H9 (cell line): ENCODE measurements around the gene THSD4. TPM values are rescaled to one million over a fixed set of nuclear protein-coding genes. Genes with fewer than 3 reads are reported as not detected.

Experiments
- DNase-seq: peaks from one replicate; pipeline ENCODE4 v3.0.0-alpha.2; 2017
- H2AFZ ChIP-seq: one replicate; pipeline ENCODE4 v1.6.1; 2013; ENCODE audit warnings: mild to moderate bottlenecking, low read length, control low read depth, moderate library complexity
- H2AK5ac ChIP-seq: 2 replicates; pipeline ENCODE4 v1.6.1; 2013; ENCODE audit warnings: low read length, control low read depth, mixed read lengths; ENCODE audit not compliant: insufficient read length
- H2BK120ac ChIP-seq: one replicate; pipeline ENCODE4 v1.6.1; 2013; ENCODE audit warnings: low read depth, mild to moderate bottlenecking, low read length, control low read depth, inconsistent platforms; ENCODE audit not compliant: poor library complexity, severe bottlenecking
- H2BK12ac ChIP-seq: 2 replicates; pipeline ENCODE4 v1.6.1; 2013; ENCODE audit warnings: low read length, control low read depth, mixed read lengths, low read depth; ENCODE audit not compliant: insufficient read length
- H2BK15ac ChIP-seq: 2 replicates; pipeline ENCODE4 v1.6.1; 2013; ENCODE audit warnings: low read depth, low read length, control low read depth
- H2BK20ac ChIP-seq: one replicate; pipeline ENCODE4 v1.6.1; 2013; ENCODE audit warnings: low read depth, mild to moderate bottlenecking, low read length, control low read depth, inconsistent platforms; ENCODE audit not compliant: poor library complexity, severe bottlenecking
- H2BK5ac ChIP-seq: 2 replicates; pipeline ENCODE4 v1.6.1; 2013; ENCODE audit warnings: low read length, control low read depth, mixed read lengths; ENCODE audit not compliant: insufficient read length
- H3K14ac ChIP-seq: 2 replicates; pipeline ENCODE4 v1.6.1; 2013; ENCODE audit warnings: low read length, control low read depth; ENCODE audit not compliant: insufficient read depth
- H3K18ac ChIP-seq: 2 replicates; pipeline ENCODE4 v1.6.1; 2013; ENCODE audit warnings: low read depth, mild to moderate bottlenecking, mixed read lengths, low read length, control low read depth; ENCODE audit not compliant: insufficient read length
- H3K23ac ChIP-seq: 2 replicates; pipeline ENCODE4 v1.6.1; 2013; ENCODE audit warnings: low read length, control low read depth, mixed read lengths, low read depth; ENCODE audit not compliant: insufficient read length
- H3K23me2 ChIP-seq: 2 replicates; pipeline ENCODE4 v1.6.1; 2013; ENCODE audit warnings: low read depth, mild to moderate bottlenecking, mixed read lengths, low read length, control low read depth; ENCODE audit not compliant: insufficient read length, poor library complexity, severe bottlenecking
- H3K27ac ChIP-seq: 2 replicates; pipeline ENCODE4 v1.5.1; 2013; ENCODE audit warnings: low read length, control low read depth, mixed read lengths, low read depth; ENCODE audit not compliant: insufficient read length
- H3K27me3 ChIP-seq: 2 replicates; pipeline ENCODE4 v1.6.1; 2013; ENCODE audit warnings: low read length, control low read depth, inconsistent platforms; ENCODE audit not compliant: insufficient read depth
- H3K4ac ChIP-seq: 2 replicates; pipeline ENCODE4 v1.6.1; 2013; ENCODE audit warnings: low read depth, mild to moderate bottlenecking, control low read depth, inconsistent platforms, low read length, moderate library complexity
- H3K4me1 ChIP-seq: 2 replicates; pipeline ENCODE4 v1.6.1; 2013; ENCODE audit warnings: low read length, control low read depth, inconsistent platforms; ENCODE audit not compliant: insufficient read depth
- H3K4me2 ChIP-seq: 2 replicates; pipeline ENCODE4 v1.6.1; 2013; ENCODE audit warnings: low read length, control low read depth, mixed read lengths; ENCODE audit not compliant: insufficient read length, insufficient read depth
- H3K56ac ChIP-seq: 2 replicates; pipeline ENCODE4 v1.6.1; 2013; ENCODE audit warnings: low read depth, mild to moderate bottlenecking, mixed read lengths, low read length, control low read depth; ENCODE audit not compliant: insufficient read length
- H3K79me1 ChIP-seq: 2 replicates; pipeline ENCODE4 v1.6.1; 2013; ENCODE audit warnings: low read depth, mild to moderate bottlenecking, moderate library complexity, low read length, control low read depth, inconsistent platforms; ENCODE audit not compliant: insufficient read depth, poor library complexity, severe bottlenecking
- H3K79me2 ChIP-seq: 2 replicates; pipeline ENCODE4 v1.6.1; 2013; ENCODE audit warnings: low read length, control low read depth, inconsistent platforms; ENCODE audit not compliant: insufficient read depth
- H3K9ac ChIP-seq: 2 replicates; pipeline ENCODE4 v1.6.1; 2013; ENCODE audit warnings: low read length, control low read depth, mixed read lengths; ENCODE audit not compliant: insufficient read length; ENCODE audit errors: extremely low read depth
- H3K9me3 ChIP-seq: one replicate; pipeline ENCODE4 v1.6.1; 2013; ENCODE audit warnings: low read depth, low read length, inconsistent platforms; ENCODE audit not compliant: control insufficient read depth
- H3T11ph ChIP-seq: one replicate; pipeline ENCODE4 v1.6.1; 2013; ENCODE audit warnings: mild to moderate bottlenecking, low read length, control low read depth, inconsistent platforms
- H4K20me1 ChIP-seq: one replicate; pipeline ENCODE4 v1.6.1; 2013; ENCODE audit not compliant: control insufficient read depth, insufficient read length, insufficient read depth
- H4K5ac ChIP-seq: 2 replicates; pipeline ENCODE4 v1.6.1; 2013; ENCODE audit warnings: low read depth, mild to moderate bottlenecking, mixed read lengths, low read length, control low read depth; ENCODE audit not compliant: insufficient read length
- H4K8ac ChIP-seq: replicated peaks from 2 replicates; pipeline ENCODE4 v1.6.1; 2013; ENCODE audit warnings: low read length, control low read depth, mixed read lengths, low read depth; ENCODE audit not compliant: insufficient read length
- H4K91ac ChIP-seq: 2 replicates; pipeline ENCODE4 v1.6.1; 2013; ENCODE audit warnings: low read depth, mild to moderate bottlenecking, moderate library complexity, mixed read lengths, low read length, control low read depth; ENCODE audit not compliant: insufficient read length
- H3K27ac Mint-ChIP-seq, 3 experiments: 2 replicates in 2 of 3; 3 replicates in 1 of 3; pipeline ENCODE4 v1.8.0; 2020 to 2021; ENCODE audit warnings: mixed read lengths in 3 of 3, mild to moderate bottlenecking in 1 of 3, moderate library complexity in 1 of 3
- H3K27me3 Mint-ChIP-seq: 2 replicates; pipeline ENCODE4 v1.8.0; 2021; ENCODE audit warnings: low read depth, mild to moderate bottlenecking, moderate library complexity, mixed read lengths
- H3K36me3 Mint-ChIP-seq, 3 experiments: 2 replicates in 2 of 3; 3 replicates in 1 of 3; pipeline ENCODE4 v1.8.0; 2020 to 2021; ENCODE audit warnings: low read depth in 3 of 3, mixed read lengths in 3 of 3; ENCODE audit not compliant: insufficient read depth in 1 of 3
- H3K4me1 Mint-ChIP-seq, 2 experiments: 2 replicates each; pipeline ENCODE4 v1.8.0; 2020; ENCODE audit warnings: mixed read lengths in 2 of 2
- H3K4me3 Mint-ChIP-seq, 2 experiments: 2 replicates in 1 of 2; 3 replicates in 1 of 2; pipeline ENCODE4 v1.8.0; 2020 to 2021; ENCODE audit warnings: mild to moderate bottlenecking in 2 of 2, mixed read lengths in 2 of 2, moderate library complexity in 1 of 2
- H3K9me3 Mint-ChIP-seq, 2 experiments: 2 replicates in 1 of 2; 3 replicates in 1 of 2; pipeline ENCODE4 v1.8.0; 2020; ENCODE audit warnings: mild to moderate bottlenecking in 2 of 2, mixed read lengths in 2 of 2, moderate library complexity in 1 of 2
- WGBS: extraction: QIAGEN DNeasy Blood & Tissue Kit; methylation state at CpG from one replicate; pipeline ENCODE4 v1.1.7; 2013; ENCODE audit warnings: missing lambda C conversion rate, low lambda C conversion rate, mixed read lengths; ENCODE audit not compliant: insufficient read length; ENCODE audit errors: extremely low coverage; 5-methylcytosine and 5-hydroxymethylcytosine counted together
- total RNA-seq: library from RNA; stranded (reverse); gene quantifications from 2 replicates; pipeline ENCODE4 v1.2.1, GENCODE V29; 2021
- TF ChIP-seq, protein P1 (sequence below): fragments of 200-600 bp; sonication (generic); conservative IDR thresholded peaks from 3 replicates; pipeline ENCODE4 v1.8.0; 2021; ENCODE audit warnings: antibody characterized with exemption, mild to moderate bottlenecking

Gene THSD4
- total RNA-seq, 1 experiment from 2014 or later: 5.5 TPM

DNA sequence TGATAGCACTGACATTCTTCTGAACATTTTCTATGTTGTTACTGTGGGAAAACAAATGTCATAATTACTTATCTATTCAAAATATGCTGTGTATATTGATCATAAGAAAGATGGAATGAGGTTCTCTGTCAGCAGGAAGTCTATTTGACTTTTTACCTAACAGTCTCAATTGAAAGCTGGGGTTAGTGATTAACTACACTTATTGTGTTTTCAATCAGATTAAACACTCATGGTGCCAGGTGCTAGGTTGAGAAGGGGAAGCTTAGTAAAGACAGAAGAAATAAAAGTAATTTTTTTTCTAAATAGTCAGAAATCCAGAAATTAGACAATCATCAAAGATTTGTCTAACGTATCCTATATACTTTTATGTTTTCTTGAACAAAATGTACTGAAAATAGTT, 414.1 kb downstream of the THSD4 start:
- no peaks in the 10 kb centered on the region for H3K9me3 ChIP-seq
- H2AFZ ChIP-seq: no peak overlapping the region
- no peak overlapping the region for H3K27ac ChIP-seq
- H4K5ac ChIP-seq: no peak overlapping the region
- H3K27me3 ChIP-seq: no peaks in the 10 kb centered on the region
- no peak overlapping the region for H3K14ac ChIP-seq
- no CpG with 5 or more reads among the region's 1 CpG for WGBS
- Mint-ChIP-seq H3K4me3 (no peak overlapping the region), H3K27ac (no peak overlapping the region), H3K27me3 (no peaks in the 10 kb centered on the region), H3K4me1 (peaks cover 12% of the 10 kb centered on the region in 2 experiments), H3K36me3 (no peaks in the 10 kb centered on the region), H3K9me3 (peaks cover 0 to 2% of the 10 kb centered on the region in 2 experiments; a peak in 1 of 5 replicates)
- H4K8ac ChIP-seq: no peak overlapping the region
- no peak overlapping the region for H3K4me2 ChIP-seq
- H3K79me1 ChIP-seq: no peaks in the 10 kb centered on the region
- H3T11ph ChIP-seq: no peak overlapping the region
- no peak overlapping the region for H2BK15ac ChIP-seq
- H2BK120ac ChIP-seq: no peak overlapping the region
- no peaks in the 10 kb centered on the region for H3K23me2 ChIP-seq
- no peak overlapping the region for H3K18ac ChIP-seq
- no peak overlapping the region for H2AK5ac ChIP-seq
- H2BK20ac ChIP-seq: no peak overlapping the region
- no peaks in the 10 kb centered on the region for H3K4me1 ChIP-seq
- H2BK5ac ChIP-seq: no peak overlapping the region
- H4K20me1 ChIP-seq: no peaks in the 10 kb centered on the region
- no peak overlapping the region for H3K56ac ChIP-seq
- TF ChIP-seq, protein P1, sequence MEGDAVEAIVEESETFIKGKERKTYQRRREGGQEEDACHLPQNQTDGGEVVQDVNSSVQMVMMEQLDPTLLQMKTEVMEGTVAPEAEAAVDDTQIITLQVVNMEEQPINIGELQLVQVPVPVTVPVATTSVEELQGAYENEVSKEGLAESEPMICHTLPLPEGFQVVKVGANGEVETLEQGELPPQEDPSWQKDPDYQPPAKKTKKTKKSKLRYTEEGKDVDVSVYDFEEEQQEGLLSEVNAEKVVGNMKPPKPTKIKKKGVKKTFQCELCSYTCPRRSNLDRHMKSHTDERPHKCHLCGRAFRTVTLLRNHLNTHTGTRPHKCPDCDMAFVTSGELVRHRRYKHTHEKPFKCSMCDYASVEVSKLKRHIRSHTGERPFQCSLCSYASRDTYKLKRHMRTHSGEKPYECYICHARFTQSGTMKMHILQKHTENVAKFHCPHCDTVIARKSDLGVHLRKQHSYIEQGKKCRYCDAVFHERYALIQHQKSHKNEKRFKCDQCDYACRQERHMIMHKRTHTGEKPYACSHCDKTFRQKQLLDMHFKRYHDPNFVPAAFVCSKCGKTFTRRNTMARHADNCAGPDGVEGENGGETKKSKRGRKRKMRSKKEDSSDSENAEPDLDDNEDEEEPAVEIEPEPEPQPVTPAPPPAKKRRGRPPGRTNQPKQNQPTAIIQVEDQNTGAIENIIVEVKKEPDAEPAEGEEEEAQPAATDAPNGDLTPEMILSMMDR: no peak
- no peak overlapping the region for H3K4ac ChIP-seq
- no peak overlapping the region for H3K23ac ChIP-seq
- DNase-seq: no peak
- no peak overlapping the region for H3K9ac ChIP-seq
- H2BK12ac ChIP-seq: no peak overlapping the region
- no peak overlapping the region for H4K91ac ChIP-seq
- H3K79me2 ChIP-seq: no peaks in the 10 kb centered on the region
